Right cardiac atrium (tissue), 5 donors: ENCODE measurements around the gene CAMKMT. TPM values are rescaled to one million over a fixed set of nuclear protein-coding genes. Genes with fewer than 3 reads are reported as not detected.
A peak's percentile ranks its signal among the peaks of the same experiment; 100 is the strongest.

Experiments
- ATAC-seq, 2 donors: fragments of 200-7000 bp; cut with Tn5 transposase; one replicate each; pipeline versions ENCODE4 v1.8.0 to v1.9.1; 2020; ENCODE audit warnings: moderate library complexity in 2 of 2, mild to moderate bottlenecking in 1 of 2
- DNase-seq, 3 donors: peaks; one replicate each; pipeline ENCODE4 v3.0.0-alpha.2; 2020
- H3K27ac ChIP-seq: one replicate; pipeline ENCODE4 v1.5.1; 2013; ENCODE audit warnings: mild to moderate bottlenecking, low read length, control low read depth, moderate library complexity
- H3K27me3 ChIP-seq: one replicate; pipeline ENCODE4 v1.6.1; 2013; ENCODE audit not compliant: control insufficient read depth, insufficient read depth
- H3K4me1 ChIP-seq: one replicate; pipeline ENCODE4 v1.6.1; 2013; ENCODE audit warnings: low read length; ENCODE audit not compliant: control insufficient read depth, insufficient read depth
- H3K4me3 ChIP-seq: one replicate; pipeline ENCODE4 v1.5.1; 2013; ENCODE audit warnings: low read length, control low read depth
- H3K9me3 ChIP-seq: one replicate; pipeline ENCODE4 v1.6.1; 2013; ENCODE audit warnings: low read length; ENCODE audit not compliant: control insufficient read depth
- WGBS: extraction: QIAGEN DNeasy Blood & Tissue Kit; methylation state at CpG from one replicate; pipeline ENCODE4 v1.1.7; 2013; 5-methylcytosine and 5-hydroxymethylcytosine counted together
- intact Hi-C, 4 donors: fragments of 100-400 bp; cut with DNase I; formaldehyde crosslinking; loops; one replicate each; pipeline versions ENCODE4 v1.11.0 to v1.14.0; 2022 to 2023
- polyA plus RNA-seq: library from polyadenylated mRNA; stranded (reverse); fragments of 200-250 nt; gene quantifications from one replicate; pipeline ENCODE4 v1.2.3, GENCODE V29; 2013
- total RNA-seq, 4 donors: library from RNA; stranded (reverse); fragmentation: NEBNext Ultra II Directional; extraction: Animal tissue kit (Norgen Biotek cat#: 25700); gene quantifications; one replicate each; pipeline ENCODE4 v1.2.1, GENCODE V29; 2021
- donor health status: healthy with polysubstance abuse.
- donor health status: DM: no; HTN: yes; CAD: no.
- donor health status: DM: no; HTN: no; CAD: no.
- donor health status: DM: no; HTN: yes; CAD: no; lungs with severe emphysema.
- donor health status: DM: yes; HTN: yes; CAD: no.

CAMKMT gene
- total and polyA plus RNA-seq, 5 donors = 4.6 to 6.3 (median 5.5) TPM

DNA sequence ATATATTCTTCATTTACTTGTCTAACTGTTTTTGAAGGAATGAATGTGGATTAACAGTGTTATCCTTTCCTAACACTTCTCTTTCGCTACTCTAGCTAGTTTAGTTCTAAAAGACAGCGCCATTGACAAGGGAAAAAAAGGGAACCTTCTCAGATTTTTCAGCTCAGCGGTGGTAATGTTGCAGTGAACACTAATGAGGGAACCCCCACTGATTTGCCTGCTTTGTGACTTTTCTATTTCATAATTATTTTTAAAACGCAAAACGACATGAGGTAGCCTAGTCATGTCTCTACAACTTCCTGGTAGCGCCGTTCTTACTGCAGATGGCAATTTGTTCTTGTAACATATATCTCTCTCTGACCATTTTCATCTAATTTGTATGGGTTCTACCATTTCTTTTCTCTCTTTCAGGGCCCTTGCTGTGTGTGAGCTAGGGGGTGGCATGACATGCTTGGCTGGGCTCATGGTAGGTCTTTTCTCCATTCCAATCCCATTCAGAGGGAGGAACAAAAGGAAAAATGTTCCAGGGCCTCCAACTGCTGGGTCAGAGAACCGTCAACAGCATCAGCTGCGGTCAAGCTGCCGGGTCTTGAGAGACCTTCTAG is 344.2 kb downstream of the CAMKMT start:
- Histone ChIP-seq H3K9me3 (no peaks in the 10 kb centered on the region), H3K4me3 (no peak overlapping the region), H3K27ac (no peak overlapping the region), H3K4me1 (no peaks in the 10 kb centered on the region), H3K27me3 (no peaks in the 10 kb centered on the region)
- ATAC-seq = no peak
- no peak for DNase-seq
- intact Hi-C loops = no loop called here
- 95% methylated on average over 10 of the region's 10 CpGs for WGBS

DNA sequence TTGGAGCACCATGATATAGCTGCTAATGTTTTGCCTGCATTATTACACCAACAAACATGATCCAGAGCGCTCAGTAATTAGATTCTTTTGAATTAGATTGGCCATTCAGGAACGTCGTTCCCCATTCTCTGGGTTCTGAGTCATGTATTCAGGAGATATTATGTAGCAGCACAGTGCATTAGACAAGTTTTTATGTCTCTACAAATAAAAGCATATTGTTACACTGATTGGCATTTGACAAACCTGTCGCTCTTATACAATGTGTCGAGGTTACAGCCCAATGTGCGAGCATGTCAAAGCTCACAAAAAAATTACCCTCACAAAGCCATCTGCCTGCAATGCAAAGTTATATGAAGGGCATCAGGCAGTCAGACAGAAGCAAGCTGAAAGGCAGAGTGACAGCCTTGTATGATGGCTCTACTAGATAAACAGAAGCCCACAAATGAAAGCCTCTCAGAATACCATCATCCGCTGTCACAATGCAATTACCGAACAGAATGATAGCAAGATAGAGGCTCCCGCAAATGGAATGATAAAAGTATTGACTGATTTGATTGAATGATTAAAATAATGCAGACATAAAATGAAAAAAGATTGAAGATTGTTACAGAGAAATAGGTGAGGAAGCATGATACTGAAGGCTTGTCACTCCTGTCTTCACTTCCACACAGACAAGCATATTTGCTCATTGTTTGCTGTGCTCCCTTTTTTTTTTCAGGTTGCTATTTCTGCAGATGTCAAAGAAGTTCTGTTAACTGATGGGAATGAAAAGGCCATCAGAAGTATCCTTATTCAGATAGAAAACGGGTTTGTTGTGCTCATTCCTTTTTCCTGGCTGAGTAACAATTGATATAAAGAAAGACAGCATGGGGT is 345.2 kb downstream of the CAMKMT start:
- no peak for DNase-seq
- intact Hi-C loops = no loop called here
- no peak overlapping the region for H3K27ac ChIP-seq
- no peaks in the 10 kb centered on the region for H3K4me1 ChIP-seq
- H3K9me3 ChIP-seq = no peaks in the 10 kb centered on the region
- 90% methylated on average over 10 of the region's 10 CpGs for WGBS
- H3K4me3 ChIP-seq = no peak overlapping the region
- no peak for ATAC-seq
- no peaks in the 10 kb centered on the region for H3K27me3 ChIP-seq

DNA sequence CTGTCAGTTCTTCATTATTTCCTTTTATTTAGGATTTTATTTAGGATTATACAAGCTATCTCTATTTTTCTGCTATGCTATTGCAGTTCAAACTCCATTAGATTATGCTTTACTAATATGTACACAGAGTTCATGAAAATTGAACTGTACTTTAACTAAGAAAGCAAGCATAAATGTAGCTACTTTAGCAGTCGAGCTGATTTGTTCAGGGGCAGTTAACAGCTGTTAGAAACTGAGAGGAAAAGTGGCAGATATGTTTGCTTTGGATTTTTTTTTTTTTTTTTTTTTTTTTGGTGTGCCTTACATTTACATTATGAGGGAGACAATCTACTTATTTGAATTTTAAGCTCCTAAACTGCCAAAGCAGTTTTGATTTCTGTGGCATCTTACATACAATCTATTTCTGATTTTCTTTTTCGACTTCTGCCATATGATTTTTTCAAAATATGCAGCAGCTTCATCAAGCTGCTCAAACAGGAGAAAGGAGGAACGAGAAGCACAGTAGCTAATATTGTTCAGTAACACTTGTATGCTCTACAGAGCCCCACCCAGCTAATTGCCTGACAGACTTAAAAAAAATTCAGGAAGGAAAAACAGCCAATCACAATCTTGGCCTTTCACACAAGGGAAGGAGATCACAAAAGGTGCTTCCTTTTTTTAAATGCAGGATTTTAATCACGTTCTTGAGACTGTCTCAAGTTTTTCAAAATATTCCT is 346.4 kb downstream of the CAMKMT start:
- no peak for DNase-seq
- Histone ChIP-seq H3K4me3 (no peak overlapping the region), H3K9me3 (no peaks in the 10 kb centered on the region), H3K4me1 (no peaks in the 10 kb centered on the region), H3K27ac (no peak overlapping the region), H3K27me3 (no peaks in the 10 kb centered on the region)
- ATAC-seq = peak in 1 of 2 donors; percentile 43
- WGBS = 44% methylated on average over 4 of the region's 4 CpGs
- intact Hi-C loops = no loop called here

DNA sequence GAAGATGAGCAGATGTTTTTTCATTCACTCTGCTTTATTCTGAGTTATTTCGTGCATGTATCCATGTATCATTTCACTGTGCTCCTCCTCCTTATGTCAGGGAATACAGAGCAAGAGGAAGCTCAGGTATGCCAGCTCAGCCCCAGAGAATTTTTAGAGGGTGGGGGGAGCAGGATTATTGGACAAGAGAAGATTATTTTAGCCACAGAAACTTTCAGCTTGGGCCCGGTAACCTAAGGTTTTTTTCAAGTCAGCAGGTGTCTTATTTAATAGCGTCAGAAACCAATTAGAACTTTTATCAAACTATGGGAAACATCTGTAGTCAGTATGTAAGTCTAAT is 346.9 kb downstream of the CAMKMT start:
- ATAC-seq = no peak
- intact Hi-C loops = no loop called here
- DNase-seq = no peak
- H3K9me3 ChIP-seq = no peaks in the 10 kb centered on the region
- no peaks in the 10 kb centered on the region for H3K4me1 ChIP-seq
- no peak overlapping the region for H3K27ac ChIP-seq
- H3K4me3 ChIP-seq = no peak overlapping the region
- 57% methylated on average over 3 of the region's 3 CpGs for WGBS
- no peaks in the 10 kb centered on the region for H3K27me3 ChIP-seq

DNA sequence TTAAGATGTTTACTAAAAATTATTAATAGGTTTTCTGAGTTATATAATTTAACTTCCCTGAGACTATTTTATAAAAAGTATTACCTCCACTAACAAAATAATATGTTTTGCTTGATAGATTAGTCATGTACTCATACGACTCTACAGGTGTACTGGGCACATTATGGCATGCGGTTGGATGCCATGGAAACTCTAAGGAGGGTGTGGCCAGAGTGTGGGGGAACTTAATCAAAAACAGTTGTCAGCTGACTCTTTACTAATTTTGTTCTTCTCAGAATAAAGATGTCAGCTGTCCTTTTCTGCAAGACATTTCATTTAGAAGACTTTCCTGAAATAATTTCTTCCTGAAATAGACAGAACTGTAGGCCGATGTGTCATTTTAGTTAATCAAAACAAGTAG is 351.4 kb downstream of the CAMKMT start:
- H3K4me3 ChIP-seq = no peak overlapping the region
- no peaks in the 10 kb centered on the region for H3K4me1 ChIP-seq
- intact Hi-C loops = loop anchor here in 1 of 4 donors (10.0 kb wide), 1 partner anchor 238 kb away; no protein-coding TSS in a partner anchor
- no peak for ATAC-seq
- 87% methylated on average over 3 of the region's 3 CpGs for WGBS
- no peaks in the 10 kb centered on the region for H3K9me3 ChIP-seq
- no peak overlapping the region for H3K27ac ChIP-seq
- no peaks in the 10 kb centered on the region for H3K27me3 ChIP-seq
- DNase-seq = no peak

DNA sequence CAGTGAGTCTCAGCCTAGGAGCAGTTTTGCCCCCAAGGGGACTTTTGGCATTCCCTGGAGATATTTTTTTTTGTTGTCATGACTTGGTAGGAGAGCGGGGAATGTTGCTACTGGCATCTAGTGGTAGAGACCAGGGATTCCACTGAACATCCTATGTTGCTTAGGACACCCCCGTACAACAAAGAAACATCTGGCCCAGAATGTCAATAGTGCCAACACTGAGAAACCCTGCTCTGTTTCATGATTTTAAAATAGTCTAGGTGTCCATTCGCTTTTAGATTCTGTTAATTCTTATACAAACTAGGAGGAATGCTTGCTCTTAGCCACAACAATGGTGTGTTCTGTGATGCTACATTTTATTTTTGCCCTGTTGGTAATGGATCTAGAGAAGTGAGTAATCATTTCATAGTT is 353.9 kb downstream of the CAMKMT start:
- Histone ChIP-seq H3K4me3 (no peak overlapping the region), H3K9me3 (no peaks in the 10 kb centered on the region), H3K27me3 (no peaks in the 10 kb centered on the region), H3K27ac (no peak overlapping the region), H3K4me1 (no peaks in the 10 kb centered on the region)
- intact Hi-C loops = loop anchor here in 1 of 4 donors (10.0 kb wide), 1 partner anchor 241 kb away; no protein-coding TSS in a partner anchor
- whole genome bisulfite sequencing = 66% methylated on average over 3 of the region's 3 CpGs
- ATAC-seq (no peak), DNase-seq (no peak)

DNA sequence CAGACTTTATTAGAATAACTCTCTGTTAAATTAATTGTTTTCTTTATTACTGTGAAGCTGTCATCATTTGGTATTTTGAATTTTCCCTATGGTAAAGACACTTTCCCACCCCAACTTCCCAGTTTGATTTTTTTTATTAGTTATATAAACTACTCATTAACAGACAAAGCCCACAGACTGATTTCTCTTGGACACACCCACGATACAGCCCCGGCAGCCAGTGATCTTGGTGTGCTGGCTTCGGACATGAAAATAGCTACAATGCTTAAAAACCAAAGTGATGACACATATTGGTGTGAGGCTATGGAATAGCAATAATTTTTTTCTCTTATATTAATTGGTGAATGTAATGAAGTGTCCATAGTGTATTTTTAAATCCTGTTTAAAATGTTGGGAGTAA is 354.4 kb downstream of the CAMKMT start:
- ATAC-seq = no peak
- no peak for DNase-seq
- intact Hi-C loops = loop anchor here in 1 of 4 donors (10.0 kb wide), 1 partner anchor 241 kb away; no protein-coding TSS in a partner anchor
- H3K27ac ChIP-seq = no peak overlapping the region
- no peaks in the 10 kb centered on the region for H3K9me3 ChIP-seq
- H3K4me1 ChIP-seq = no peaks in the 10 kb centered on the region
- no peaks in the 10 kb centered on the region for H3K27me3 ChIP-seq
- H3K4me3 ChIP-seq = no peak overlapping the region
- WGBS = 85% methylated on average over 3 of the region's 3 CpGs

DNA sequence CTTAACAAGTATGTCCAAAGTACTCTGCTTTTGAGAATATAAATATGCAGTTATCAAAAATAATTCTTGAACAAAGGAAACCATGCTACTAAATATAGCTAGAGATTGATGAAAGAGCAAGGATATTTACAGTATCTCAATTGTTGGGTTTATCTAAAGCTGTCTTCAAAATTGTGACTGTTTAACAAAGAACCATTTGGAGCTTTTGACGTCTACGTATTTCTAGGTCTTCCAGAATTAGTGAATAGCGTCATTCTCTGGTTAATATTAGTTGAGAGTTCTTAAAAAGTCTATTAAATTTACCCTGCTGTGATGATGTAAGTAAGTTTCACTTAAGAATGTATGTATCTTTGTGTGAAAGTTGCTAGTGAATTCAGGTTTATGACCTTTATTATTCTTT is 356.7 kb downstream of the CAMKMT start:
- intact Hi-C loops = loop anchor here in 1 of 4 donors (10.0 kb wide), 1 partner anchor 244 kb away; no protein-coding TSS in a partner anchor
- H3K4me3 ChIP-seq = no peak overlapping the region
- H3K9me3 ChIP-seq = no peaks in the 10 kb centered on the region
- H3K27me3 ChIP-seq = no peaks in the 10 kb centered on the region
- DNase-seq (no peak), ATAC-seq (no peak)
- whole genome bisulfite sequencing = 92% methylated on average over 3 of the region's 3 CpGs
- H3K27ac ChIP-seq = no peak overlapping the region
- H3K4me1 ChIP-seq = no peaks in the 10 kb centered on the region

DNA sequence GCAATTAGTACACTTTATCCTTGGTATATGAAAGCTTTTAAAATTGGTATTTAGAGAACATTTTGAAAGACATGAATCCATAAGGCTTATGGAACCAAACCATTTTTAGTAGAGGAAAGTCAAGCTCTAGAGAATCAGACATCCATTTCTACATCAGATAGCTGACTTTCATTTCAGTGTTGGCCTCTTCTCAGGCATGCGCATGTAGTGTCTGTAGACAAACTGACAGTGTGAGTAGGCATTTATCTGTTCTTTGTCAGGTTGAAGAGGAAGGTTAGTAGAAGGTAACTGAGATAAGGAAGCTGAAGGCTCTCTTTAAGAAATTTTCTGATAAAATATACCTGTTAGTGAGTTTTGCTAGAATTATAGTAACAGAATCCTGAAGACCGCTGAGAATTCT is 357.8 kb downstream of the CAMKMT start:
- ATAC-seq = no peak
- no peaks in the 10 kb centered on the region for H3K4me1 ChIP-seq
- 87% methylated on average over 2 of the region's 2 CpGs for WGBS
- DNase-seq = no peak
- no peaks in the 10 kb centered on the region for H3K27me3 ChIP-seq
- intact Hi-C loops = loop anchor here in 1 of 4 donors (10.0 kb wide), 1 partner anchor 245 kb away; no protein-coding TSS in a partner anchor
- H3K9me3 ChIP-seq = no peaks in the 10 kb centered on the region
- no peak overlapping the region for H3K27ac ChIP-seq
- H3K4me3 ChIP-seq = no peak overlapping the region

DNA sequence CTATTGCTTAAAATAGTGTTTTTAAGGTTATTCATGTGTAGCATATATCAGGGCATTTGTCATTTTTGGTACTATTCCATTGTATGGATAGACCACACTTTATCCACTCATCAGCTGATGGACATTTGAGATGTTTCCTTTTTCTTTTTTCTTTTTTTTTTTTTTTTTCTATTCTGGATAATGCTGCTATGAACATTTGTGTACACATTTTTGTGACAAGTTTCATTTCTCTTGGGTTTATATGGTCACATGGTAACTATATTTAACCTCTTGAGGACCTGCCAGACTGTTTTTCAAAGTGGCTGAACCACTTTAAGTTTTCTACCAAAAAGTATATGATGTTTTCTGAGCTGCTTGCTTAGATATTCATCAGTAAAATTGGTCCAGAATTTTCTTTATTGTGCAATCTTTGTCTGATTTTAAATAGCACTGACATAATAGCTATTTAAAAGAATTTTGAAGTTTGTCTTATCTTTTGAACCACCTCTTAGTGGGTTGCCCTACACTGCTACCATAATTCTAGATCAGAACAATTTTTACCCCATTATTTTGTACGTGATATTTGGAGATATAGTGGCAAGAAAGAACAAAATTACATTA is 360.4 kb downstream of the CAMKMT start:
- H3K27me3 ChIP-seq = no peaks in the 10 kb centered on the region
- H3K9me3 ChIP-seq = no peaks in the 10 kb centered on the region
- DNase-seq = no peak
- H3K4me1 ChIP-seq = no peaks in the 10 kb centered on the region
- no peak overlapping the region for H3K27ac ChIP-seq
- intact Hi-C loops = no loop called here
- no peak for ATAC-seq
- WGBS = 78% methylated on average over 1 of the region's 1 CpG
- H3K4me3 ChIP-seq = no peak overlapping the region
